Measurements from ENCODE around the gene ASXL2.
A peak's percentile ranks its signal among the peaks of the same experiment; 100 is the strongest.
"Not testable (repeated sequence)": the region's sequence is repeated elsewhere in the genome, so short reads cannot be mapped to it uniquely, and the experiment has no call there.

Gene ASXL2

DNA sequence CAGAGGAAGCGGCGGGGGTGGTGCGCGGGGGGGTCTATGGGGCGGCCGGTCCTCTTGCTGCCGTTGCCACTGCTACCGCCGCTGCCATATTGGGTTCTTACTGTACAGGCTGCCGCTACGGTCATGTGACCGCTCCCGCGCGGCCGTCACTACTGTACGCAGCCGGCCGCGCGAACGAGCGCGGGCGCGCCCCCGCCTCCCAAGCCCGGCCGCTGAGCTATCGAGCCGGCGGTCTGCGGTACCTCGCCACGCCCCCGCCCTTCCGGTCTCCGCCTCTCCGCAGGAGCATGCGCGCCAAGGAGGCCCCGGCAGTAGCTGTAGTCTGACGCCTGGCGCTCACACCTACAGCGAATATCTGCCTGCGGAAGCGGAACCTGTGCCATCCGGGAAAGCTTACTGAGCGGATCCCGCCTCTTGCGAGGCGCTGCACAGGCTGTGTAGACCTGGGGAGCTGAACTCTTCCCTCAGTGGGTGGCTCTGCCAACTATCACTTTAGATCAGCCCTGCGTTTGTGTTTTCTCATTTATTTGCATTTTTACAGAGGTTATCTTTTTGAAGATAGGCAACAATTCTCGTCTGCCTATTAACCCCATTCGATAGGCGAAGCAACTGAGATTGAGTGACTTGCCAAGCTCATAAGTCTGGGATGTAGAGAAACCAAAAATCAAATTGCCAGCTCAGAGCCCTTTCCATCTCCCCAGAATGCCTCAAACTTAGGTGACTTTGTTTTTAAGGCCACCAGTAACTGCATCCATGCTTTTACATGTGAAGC is at the start of gene ASXL2:
ASXL2 (minus strand) TSS at position 127 of the 772 bp plus-strand sequence. CDS start 265 bp downstream, outside the sequence.
- peak; percentile 98 for DNase-seq

- no peak for DNase-seq
Measured at GRCh38 chr2:25926984-25927756, 48.9 kb upstream of the ASXL2 start.

DNA sequence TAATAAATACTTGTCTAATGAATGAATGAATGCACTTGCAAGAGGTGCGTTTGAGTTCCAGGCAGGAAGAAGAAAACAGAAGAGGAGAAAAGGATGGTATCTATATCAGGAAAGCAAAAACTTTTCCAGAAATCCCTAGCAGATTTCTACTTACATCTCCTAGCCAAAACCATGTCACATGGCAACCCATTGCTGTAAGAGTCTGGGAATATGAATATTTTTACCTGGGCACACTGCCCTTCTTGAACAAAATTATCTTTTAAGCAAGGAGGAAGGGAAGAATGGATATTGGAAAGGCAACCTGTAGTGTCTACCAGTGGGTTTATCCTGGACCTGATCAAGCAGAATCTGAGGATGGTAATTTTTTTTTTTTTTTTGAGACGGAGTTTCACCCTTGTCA is 44.2 kb upstream of the ASXL2 start:
- no peak for DNase-seq

GRCh38 chr2:25920786-25921415 is 42.6 kb upstream of the ASXL2 start:
- DNase-seq: no peak

- no peak for DNase-seq
Measured at GRCh38 chr2:25920336-25920735, 42.0 kb upstream of the ASXL2 start.

GRCh38 chr2:25917832-25918231 is 39.5 kb upstream of the ASXL2 start:
- no peak for DNase-seq

DNA sequence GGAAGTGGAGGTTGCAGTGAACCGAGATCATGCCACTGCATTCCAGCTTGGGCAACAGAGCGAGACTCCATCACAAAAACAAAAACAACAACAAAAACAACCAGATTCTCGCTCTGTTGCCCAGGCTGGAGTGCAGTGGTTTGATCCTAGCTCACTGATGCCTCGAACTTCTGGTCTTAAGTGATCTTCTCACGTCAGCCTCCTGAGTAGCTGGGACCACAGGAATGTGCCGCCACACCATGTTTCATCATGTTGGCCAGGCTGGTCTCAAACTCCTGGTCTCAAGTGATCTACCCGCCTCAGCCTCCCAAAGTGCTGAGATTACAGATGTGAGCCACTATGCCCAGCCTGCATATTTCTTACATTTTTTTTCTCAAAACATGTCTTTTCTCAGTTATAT is 39.1 kb upstream of the ASXL2 start:
- DNase-seq: not testable (repeated sequence)

DNA sequence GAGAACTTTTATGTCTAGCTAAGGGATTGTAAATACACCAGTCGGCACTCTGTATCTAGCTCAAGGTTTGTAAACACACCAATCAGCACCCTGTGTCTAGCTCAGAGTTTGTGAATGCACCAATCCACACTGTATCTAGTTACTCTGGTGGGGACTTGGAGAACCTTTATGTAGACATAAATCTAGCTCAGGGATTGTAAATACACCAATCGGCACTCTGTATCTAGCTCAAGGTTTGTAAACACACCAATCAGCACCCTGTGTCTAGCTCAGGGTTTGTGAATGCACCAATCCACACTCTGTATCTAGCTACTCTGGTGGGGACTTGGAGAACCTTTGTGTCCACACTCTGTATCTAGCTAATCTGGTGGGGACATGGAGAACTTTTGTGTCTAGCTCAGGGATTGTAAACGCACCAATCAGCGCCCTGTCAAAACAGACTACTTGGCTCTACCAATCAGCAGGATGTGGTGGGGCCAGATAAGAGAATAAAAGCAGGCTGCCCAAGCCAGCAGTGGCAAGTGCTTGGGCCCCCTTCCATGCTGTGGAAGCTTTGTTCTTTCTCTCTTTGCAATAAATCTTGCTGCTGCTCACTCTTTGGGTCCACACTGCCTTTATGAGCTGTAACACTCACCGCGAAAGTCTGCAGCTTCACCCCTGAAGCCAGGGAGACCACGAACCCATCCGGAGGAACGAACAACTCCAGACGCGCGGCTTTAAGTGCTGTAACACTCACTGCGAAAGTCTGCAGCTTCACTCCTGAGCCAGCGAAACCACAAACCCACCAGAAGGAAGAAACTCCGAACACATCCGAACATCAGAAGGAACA is 37.9 kb upstream of the ASXL2 start:
- DNase-seq: peak; percentile 34

DNA sequence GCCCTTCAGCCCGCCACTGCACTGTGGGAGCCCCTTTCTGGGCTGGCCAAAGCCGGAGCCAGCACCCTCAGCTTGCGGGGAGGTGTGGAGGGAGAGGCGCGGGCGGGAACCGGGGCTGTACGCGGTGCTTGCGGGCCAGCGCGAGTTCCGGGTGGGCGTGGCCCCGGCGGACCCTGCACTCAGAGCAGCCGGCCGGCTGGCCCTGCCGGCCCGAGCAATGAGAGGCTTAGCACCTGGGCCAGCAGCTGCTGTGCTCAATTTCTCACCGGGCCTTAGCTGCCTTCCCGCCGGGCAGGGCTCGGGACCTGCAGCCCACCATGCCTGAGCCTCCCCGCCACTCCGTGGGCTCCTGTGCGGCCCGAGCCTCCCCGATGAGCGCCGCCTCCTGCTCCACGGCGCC is 37.1 kb upstream of the ASXL2 start:
- DNase-seq: not testable (repeated sequence)

DNA sequence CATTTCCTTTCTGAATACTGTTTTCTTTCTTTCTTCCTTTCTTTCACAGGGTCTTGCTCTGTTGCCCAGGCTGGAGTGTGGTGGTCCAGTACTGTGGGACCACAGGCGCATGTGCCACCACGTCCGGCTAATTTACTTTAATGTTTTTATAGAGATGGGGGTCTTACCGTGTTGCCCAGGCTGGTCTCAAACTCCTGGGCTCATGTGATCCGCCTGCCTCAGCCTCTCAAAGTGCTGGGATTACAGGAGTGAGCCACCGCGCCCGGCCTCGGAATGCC is 35.3 kb upstream of the ASXL2 start:
- not testable (repeated sequence) for DNase-seq

- no peak for DNase-seq
Measured at GRCh38 chr2:25912851-25913695, 34.8 kb upstream of the ASXL2 start.

DNA sequence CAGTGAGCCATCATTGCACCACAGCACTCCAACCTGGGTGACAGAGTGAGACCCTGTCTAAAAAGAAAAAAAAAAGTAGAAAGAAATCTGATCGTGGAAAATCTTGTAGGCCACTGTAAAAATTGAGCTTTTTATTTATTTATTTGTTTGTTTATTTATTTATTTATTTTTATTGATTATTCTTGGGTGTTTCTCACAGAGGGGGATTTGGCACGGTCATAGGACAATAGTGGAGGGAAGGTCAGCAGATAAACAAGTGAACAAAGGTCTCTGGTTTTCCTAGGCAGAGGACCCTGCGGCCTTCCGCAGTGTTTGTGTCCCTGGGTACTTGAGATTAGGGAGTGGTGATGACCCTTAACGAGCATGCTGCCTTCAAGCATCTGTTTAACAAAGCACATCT is 31.3 kb upstream of the ASXL2 start:
- not testable (repeated sequence) for DNase-seq

DNA sequence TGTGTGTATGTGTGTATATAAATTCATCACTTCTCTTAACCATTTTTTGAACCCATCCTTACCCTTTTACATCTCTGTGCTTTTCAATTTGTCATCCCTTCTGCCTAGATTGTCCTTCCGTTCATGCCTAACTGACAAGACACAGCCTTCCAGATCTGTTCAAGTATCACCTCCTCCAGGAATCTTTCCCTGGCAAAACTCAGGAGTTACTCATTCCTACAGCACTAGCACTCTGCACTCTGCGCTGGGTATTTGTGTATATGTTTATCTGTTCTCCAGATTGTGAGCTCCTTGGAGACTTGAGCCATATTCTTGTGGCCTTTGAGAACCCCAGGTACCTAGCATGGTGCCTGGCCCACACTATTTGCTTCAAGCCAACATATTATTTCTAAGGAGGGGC is 26.8 kb upstream of the ASXL2 start:
- no peak for DNase-seq

- no peak for DNase-seq
Measured at GRCh38 chr2:25903216-25903776, 25.0 kb upstream of the ASXL2 start.

DNA sequence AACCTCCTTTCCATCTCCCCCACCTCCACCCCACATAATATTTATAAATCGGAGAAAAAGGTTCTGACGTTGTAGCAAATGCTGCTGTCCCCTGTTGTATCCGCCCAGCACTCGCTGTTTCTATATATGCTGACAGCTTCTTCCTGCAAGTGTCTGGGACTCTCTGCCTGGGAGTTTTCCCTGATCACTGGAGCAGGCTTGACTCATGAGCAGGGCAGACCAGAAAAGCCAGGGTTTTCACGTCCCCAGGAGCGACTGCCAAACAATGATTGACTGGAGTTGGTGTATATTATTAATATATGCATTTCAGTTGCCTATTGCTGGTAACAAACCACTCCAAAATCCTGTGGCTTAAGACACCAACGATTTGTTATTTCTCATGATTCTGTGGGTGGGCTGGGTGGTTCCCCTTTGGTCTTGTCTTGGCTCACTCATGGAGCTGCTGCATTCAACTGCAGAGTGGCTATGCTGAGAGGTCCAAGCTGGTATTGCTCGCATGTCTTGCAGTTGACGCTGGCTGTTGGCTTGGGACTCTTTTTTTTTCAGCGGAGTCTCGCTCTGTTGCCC is 21.2 kb upstream of the ASXL2 start:
- DNase-seq: no peak

DNA sequence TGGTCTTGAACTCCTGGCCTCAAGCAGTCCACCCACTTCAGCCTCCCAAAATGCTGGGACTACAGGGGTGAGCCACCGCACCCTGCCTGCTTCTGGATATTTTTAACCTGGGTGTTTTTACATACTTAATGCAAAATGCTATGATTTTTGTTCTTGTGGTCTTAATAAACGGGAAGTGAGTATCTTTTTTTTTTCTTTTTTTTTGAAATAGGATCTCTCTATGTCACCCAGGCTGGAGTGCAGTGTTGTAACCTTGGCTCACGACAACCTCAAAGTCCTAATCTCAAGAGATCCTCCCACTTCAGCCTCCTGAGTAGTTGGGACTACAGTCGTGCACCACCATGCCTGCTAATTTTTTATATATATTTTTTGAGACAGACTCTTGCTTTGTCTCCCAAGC is 19.2 kb upstream of the ASXL2 start:
- DNase-seq: no peak

DNA sequence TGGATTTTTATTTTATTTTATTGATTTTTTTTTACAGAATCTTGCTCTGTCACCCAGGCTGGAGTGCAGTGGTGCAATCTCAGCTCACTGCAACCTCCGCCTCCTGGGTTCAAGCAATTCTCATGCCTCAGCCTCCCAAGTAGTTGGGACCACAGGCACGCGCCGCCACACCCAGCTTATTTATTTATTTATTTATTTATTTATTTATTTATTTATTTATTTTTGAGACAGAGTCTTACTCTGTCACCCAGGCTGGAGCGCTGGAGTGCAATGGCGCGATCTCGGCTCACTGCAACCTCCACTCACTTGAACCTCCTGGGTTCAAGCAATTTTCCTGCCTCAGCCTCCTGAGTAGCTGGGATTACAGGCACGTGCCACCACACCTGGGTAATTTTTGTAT is 18.0 kb upstream of the ASXL2 start:
- not testable (repeated sequence) for DNase-seq

DNA sequence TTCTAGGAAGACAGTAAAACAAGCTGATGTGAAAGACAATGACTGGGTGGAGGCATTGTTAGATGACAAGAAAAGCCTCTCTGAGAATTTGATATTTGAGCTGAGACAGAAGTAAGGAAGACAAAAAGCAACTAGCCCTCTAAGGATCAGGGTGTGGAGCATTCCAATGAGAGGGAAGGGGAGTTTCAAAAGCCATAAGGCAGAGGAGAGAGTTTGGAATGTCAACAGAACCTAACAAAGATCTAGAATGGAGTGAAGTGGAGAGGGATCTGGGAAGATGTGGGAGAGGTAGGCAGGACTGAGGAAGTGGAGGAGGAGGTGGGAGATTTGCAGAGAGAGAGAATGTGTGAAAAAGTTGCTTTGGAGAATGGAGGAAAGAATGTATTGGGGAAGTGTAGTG is 17.3 kb upstream of the ASXL2 start:
- no peak for DNase-seq

DNA sequence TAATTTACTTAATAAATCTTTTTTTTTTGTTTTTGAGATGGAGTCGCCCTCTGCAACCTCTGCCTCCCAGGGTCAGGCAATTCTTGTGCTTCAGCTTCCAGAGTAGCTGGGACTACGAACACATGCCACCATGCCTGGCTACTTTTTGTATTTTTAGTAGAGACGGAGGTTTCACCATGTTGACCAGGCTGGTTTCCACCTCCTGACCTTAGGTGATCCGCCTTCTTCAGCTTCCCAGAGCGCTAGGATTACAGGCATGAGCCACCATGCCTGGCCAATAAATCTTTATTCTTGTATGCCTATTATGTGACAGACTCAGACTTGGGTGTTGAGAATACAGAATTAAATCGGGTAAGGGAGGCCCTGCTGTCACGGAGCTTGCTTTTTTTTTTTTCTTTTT is 16.7 kb upstream of the ASXL2 start:
- no peak for DNase-seq

DNA sequence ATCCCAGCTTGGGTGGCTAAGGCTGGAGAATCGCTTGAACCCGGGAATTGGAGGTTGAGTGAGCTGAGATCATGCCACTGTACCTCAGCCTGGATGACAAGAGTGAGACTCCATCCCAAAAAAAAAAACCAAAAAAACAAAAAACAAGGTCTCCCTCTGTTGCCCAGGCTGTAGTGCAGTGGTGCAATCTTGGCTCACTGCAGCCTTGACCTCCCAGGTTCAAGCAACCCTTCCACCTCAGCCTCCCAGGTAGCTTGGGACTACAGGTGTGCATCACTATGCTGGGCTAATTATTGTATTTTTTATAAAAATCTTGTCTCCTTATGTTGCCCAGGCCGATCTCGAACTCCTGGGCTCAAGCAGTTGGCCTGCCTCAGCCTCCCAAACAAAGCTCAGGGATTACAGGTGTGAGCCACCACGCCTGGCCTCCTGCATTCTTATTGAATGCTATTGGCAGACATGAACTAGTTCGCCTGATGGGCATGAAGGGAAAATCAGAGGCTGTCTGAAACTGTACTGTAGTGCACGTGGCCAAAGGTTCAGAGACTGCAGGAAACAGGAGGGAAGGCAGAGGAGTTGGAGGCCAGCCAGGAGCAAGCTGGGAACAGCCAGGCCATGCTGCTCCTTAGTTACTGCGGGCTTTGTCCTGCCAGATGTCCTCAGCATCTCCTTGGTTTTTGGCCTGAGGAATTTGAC is 16.0 kb upstream of the ASXL2 start:
- no peak for DNase-seq

GRCh38 chr2:25891672-25892071 is 13.4 kb upstream of the ASXL2 start:
- DNase-seq: no peak

All from activated naive CD4-positive, alpha-beta T cell treated with Interleukin-2 at 50 U/mL for 16 hours (primary cell).